GM18517 (cell line): Measurements from ENCODE around the gene ZNF785.
A peak's percentile ranks its signal among the peaks of the same experiment; 100 is the strongest.
"Not testable (repeated sequence)": the region's sequence is repeated elsewhere in the genome, so short reads cannot be mapped to it uniquely, and the experiment has no call there.

Experiments used
- ATAC-seq: cut with Tn5 transposase; IDR thresholded peaks from one replicate; pipeline ENCODE4 v1.9.1; 2021; ENCODE audit warnings: mild to moderate bottlenecking, moderate library complexity; ENCODE audit not compliant: unreplicated experiment

The ZNF785 gene

DNA sequence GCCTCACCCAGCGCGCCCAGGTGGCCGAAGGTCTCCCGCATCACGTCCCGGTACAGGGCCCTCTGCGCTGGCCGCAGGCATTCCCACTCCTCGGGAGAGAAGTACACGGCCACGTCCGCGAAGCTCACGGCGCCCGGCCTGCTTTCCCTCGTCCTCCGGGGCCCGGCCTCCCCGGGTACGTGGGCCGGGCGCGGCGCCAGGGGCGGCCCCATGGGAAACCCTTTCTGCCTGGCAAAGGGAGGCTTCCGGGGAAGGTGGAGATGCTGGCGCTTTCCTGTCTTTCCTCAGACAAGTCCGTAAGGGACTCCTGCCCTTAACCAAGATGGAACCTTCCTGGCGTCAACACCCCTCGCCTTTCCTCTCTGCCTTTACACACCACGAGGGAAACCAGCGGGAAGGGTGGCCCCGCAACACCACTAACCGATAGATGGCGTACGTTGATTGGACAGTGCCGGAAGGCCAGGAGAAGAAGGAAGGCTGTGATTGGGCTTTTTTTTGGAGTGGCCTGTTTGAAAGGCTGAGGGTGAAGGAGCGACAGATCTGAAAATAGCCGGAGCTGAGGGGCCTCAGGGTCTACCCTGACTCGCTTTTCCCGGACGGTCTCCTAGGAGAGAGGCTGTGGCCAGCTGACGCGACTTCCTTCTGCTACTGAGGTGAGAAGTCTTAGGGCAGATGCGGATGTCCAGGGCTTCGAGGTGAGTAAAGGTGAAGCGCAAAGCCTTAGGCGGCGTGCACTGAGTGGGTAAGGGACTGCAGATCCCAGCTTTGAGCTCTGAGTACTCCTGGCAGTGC is at the start of gene ZNF785:
TSS of gene ZNF785 (minus strand) at position 298 of the 792 bp plus-strand sequence. CDS start at position 212, 86 bp downstream.
- ATAC-seq = peak; percentile 81

- no peak for ATAC-seq
Observed at GRCh38 chr16:30633526-30633925, 48.0 kb upstream of the ZNF785 start.

DNA sequence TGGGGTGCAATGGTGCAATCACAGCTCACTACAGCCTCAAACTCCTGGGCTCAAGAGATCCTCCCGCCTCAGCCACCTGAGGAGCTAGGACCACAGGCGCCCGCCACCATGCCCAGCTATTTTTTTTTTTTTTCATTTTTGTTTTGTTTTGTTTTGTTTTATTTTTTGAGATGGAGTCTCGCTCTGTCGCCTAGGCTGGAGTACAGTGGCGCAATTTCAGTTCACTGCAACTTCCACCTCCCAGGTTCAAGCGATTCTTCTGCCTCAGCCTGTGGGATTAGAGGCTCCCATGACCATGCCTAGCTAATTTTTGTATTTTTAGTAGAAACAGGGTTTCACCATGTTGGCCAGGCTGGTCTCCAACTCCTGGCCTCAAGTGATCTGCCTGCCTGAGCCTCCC is 47.0 kb upstream of the ZNF785 start:
- not testable (repeated sequence) for ATAC-seq

DNA sequence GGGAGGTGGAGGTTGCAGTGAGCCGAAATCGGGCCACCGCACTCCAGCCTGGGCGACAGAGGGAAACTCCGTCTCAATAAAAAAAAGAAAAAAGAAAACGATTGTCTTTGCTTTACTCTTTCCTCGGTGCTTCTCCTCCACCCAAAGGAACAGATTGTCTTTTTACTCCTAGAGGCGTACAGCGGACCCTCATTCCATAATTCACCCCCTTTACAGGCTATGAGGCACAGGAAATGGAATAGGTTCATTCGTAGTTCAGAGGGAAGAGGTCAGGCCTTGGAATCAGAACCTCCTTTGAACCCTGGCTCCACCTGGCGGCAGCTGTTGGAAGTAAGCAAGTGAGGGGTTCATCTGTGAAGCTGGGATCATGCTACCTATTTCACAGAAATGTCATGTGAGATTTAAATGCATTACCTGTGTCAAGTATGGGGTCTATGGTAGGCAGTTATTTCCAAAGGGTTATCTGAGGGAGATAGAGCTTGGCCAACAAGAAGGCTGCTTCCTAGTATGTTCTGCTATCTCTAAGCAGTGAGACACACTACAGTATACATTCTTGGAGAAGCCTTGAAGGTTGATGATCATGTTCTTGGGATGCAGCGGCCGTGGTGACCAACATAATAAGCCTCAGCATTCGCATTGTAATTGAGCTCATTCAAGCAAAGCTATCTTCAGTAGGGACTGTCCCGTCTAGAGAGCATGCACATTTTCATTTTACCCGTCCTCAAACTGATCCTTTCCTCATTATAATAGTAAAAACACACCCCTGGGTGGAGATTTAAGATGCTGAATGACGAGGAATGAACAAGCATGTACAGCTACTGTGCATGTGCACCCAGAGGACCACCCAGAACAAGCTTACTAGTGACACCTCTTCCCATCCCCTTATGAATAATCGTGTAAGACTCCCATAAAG is 43.4 kb upstream of the ZNF785 start:
- ATAC-seq = no peak

- no peak for ATAC-seq
Observed at GRCh38 chr16:30626236-30626635, 40.7 kb upstream of the ZNF785 start.

DNA sequence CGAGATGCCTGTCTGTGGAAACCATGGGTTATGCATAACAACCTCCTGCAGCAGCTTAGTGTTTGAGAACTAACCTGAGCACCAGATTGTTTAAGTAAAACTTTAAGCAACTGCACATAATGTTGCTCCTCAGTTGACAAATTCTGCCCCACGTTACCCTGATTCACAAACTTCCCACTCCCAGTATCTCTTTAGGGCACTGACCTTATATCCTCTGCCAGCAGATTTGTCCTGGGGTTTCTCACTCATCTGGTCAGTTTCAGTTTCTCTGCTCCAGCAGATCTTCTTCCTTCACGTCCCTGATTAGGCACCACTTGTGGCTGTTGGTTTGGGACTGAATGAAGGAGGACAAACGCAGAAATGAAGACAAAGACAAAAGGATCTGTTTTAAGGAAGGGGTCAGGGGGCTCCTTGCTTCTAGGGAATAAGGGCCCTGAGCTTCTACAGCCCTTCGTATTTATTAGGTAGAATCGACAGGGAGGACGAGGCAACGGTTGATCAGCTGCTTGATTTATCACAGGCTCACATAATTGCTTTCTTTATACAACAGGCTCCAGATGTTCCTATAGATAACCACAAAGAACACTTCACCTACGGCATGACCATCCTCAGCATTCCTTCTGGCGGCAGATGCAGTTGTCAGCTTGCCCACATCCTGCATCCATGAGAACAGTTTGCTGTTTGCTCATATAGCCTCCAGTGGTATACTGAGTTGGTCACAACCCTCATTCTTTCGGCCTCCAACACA is 38.2 kb upstream of the ZNF785 start:
- no peak for ATAC-seq

GRCh38 chr16:30622455-30623032 is 37.0 kb upstream of the ZNF785 start:
- ATAC-seq = no peak

GRCh38 chr16:30621765-30622164 is 36.3 kb upstream of the ZNF785 start:
- no peak for ATAC-seq

DNA sequence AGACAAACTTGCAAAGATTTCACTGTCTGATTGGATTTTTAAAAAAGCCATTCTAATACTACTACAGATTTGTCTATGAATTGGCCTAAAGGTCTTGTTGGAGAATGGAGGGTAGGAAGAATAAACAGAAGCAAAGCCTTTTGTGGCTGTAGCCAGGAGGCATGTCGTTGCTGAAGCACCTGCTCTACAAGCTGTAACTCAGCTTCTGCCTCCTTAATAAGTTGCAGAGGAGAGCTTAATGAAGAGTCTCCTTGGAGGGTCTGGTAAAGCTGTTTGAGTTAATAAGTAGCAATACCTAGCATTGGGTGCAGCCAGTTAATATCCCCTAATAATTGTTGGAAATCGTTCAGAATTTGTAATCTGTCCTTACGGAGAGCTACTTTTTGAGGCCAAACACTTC is 34.7 kb upstream of the ZNF785 start:
- no peak for ATAC-seq

- no peak for ATAC-seq
Observed at GRCh38 chr16:30619638-30620037, 34.1 kb upstream of the ZNF785 start.

- no peak for ATAC-seq
Observed at GRCh38 chr16:30619202-30619601, 33.7 kb upstream of the ZNF785 start.

DNA sequence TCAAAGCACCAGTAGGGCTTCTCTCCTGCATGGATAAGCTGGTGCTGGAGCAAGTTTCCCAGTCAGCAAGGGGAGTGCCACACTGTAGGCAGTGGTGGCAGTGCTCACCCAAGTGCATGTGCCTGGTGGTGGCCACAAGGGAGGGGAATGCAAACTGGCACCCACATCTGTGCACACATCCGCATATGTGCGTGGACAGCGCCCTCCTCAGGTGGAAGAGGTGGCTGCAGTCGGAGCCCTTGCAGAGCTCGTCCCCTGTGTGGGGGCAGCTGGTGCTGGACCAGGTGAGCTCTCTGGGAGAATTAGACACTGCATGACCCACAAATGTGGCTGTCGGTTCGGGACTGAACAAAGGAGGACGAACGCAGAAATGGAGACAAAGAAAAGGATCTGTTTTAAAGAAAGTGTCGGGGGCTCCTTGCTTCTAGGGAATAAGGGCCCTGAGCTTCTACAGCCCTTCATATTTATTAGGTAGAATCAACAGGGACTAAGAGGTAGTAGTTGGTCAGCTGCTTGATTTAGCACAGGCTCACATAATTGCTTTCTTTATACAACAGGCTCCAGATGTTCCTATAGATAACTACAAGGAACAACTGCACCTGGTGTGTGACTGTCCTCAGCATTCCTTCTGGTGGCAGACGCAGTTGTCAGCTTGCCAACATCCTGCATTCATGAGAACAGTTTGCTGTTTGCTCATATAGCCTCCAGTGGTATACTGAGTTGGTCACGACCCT is 30.0 kb upstream of the ZNF785 start:
- ATAC-seq = no peak

DNA sequence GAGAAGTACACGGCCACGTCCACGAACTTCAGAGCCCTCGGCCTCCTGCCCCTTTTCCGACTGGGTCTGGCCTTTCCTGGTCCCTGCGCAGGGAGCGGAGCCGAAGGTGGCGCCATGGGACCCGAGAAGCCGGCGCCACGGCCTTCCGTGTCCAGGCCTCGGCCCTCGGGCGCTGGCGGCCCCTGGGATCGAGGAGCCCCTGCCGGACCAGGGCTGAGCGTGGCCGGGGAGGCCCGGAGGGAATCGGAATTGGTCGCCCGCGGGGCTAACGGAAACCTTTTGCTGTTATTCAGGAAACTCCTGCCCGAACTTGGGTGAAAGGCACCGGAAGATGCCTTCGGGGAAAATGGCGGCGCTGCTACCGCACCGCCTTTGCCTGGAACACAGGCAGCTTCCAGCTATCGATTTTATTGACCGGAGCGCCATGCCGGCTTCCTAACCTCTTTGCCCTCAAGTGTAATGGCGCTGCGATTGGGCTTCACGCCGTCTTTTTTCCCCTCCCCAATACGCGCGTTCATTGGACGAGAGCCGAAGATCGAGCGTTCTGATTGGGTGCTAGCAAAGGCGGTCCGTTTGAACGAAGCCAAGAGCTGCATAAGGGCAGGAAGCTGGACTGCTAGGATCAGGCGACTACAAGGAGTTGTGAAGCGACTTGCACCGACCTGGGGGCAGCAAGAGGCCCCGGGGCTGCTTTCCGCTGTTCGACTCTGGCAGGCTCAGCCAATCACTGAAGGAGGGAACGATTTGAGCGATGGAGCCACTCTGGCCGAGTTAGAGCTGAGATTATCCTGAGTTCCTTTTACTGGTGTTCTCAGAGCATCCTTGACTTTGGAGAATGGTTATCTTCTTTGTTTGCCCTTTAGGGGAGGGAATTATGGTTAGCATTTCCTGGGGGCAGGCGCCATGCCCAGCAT is 24.7 kb upstream of the ZNF785 start, which contains the start of gene ZNF689:
TSS of gene ZNF689 (minus strand) at position 464 of the 914 bp plus-strand sequence. CDS start at position 116, 348 bp downstream.
- ATAC-seq = peak; percentile 81

DNA sequence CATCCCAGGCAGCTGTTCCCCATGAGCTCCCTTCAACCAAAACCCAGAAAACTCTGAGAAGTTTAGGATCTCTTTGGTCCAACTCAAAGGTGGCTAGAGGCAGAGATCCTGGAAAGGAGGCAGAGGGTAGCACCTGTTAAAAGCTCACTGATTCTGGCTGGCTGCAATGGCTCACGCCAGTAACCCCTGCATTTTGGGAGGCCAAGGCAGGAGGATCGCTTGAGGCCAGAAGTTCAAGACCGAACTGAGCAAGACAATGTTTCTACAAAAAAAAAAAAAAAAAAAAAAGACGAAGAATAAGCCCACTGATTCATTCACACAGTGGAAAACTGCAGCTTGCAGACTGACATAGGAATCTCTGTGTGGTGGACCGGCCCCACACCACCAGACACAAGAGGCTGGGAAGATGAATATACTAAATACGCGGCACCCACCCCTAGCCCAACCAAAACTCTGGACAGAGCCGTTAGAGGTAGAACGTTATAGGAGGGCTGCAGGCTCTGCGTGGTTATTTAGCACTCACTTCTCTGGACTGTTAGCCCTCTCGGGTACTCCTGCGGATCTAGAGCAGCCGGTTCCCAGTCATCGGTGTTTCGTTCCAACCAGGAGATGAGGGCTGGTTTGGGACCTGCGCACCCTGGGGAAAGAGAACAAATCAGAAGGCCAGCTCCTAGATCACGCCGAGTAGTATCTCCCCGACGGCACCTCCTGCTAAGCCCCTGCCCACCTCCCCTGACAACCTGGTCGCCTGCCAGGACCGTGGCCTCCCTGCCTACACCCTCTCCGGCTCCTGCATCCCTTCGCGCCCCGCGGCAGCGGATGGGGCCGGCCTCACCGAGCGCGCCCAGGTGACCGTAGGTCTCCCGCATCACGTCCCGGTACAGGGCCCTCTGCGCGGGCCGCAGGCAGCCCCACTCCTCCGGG is 23.8 kb upstream of the ZNF785 start:
- ATAC-seq = no peak

GRCh38 chr16:30606004-30606403 is 20.5 kb upstream of the ZNF785 start:
- ATAC-seq = no peak

- ATAC-seq = no peak
Observed at GRCh38 chr16:30605158-30605557, 19.7 kb upstream of the ZNF785 start.

DNA sequence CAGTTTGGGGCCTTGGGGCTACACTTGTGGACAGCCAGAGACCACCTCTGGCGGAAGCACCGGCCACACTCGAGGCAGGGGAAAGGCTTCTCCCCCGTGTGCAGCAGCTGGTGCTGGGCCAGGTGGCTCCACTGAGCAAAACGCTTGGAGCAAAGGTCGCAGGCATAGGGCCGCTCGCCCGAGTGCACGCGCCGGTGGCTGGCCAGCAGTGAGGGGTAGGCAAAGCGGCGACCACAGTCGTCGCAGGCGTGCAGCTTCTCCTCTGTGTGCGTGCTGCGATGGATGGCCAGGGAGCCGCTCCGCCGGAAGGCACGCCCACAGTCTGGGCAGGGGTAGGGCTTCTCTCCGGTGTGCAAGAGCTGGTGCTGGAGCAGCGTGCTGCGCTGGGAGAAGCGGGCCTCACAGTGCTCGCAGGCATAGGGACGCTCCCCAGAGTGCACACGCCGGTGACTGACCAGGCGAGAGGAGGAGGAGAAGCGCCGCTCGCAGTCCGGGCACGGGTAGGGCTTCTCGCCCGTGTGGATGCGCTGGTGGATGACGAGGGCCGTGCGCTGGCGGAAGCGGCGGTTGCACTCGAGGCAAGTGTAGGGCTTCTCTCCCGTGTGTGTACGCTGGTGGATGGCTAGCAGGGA is 18.9 kb upstream of the ZNF785 start:
- no peak for ATAC-seq
